ENCODE data around the gene DGKE. TPM values are rescaled to one million over a fixed set of nuclear protein-coding genes. Genes with fewer than 3 reads are reported as not detected.

DGKE gene
- total and polyA plus RNA-seq, 2 of the 13 experiments (the other 11 are each of a cell fraction or from before 2014, with no cell fraction given) = 3.2 to 5.3 TPM

DNA sequence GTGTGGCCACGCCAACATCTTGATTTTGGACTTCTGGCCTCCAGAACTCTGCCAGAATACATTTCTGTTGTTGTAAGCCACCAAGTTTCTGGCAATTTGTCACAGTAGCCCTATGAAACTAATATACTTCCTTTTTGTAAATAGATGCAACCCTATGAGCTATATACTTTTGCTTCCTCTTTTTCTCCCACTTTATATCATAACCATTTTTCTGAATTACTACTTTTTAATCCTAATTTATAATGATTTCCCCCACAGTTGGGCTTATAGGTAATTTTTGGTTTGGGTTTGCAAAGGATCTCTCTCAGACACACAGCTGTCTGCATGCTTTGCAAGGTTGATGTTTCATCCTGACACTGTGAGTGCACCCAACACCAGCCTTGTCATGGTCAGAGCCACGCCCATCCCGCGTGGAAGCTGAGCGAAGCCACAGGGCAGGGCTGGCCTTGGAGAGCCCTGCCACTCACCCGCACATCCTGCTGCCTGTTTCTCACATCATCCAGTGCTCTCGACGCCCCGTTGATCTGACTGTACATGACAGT is 74.1 kb downstream of the DGKE start:
- in situ Hi-C loops (cut with HindIII; ENCODE audit: extremely low pct_ligation_motif_present, low pct_unique_long_range_greater_than_20kb) (no loop called here), intact Hi-C loops (cut with micrococcal nuclease; ENCODE audit: unreplicated experiment) (no loop called here)
- TF ChIP-seq, protein P1, sequence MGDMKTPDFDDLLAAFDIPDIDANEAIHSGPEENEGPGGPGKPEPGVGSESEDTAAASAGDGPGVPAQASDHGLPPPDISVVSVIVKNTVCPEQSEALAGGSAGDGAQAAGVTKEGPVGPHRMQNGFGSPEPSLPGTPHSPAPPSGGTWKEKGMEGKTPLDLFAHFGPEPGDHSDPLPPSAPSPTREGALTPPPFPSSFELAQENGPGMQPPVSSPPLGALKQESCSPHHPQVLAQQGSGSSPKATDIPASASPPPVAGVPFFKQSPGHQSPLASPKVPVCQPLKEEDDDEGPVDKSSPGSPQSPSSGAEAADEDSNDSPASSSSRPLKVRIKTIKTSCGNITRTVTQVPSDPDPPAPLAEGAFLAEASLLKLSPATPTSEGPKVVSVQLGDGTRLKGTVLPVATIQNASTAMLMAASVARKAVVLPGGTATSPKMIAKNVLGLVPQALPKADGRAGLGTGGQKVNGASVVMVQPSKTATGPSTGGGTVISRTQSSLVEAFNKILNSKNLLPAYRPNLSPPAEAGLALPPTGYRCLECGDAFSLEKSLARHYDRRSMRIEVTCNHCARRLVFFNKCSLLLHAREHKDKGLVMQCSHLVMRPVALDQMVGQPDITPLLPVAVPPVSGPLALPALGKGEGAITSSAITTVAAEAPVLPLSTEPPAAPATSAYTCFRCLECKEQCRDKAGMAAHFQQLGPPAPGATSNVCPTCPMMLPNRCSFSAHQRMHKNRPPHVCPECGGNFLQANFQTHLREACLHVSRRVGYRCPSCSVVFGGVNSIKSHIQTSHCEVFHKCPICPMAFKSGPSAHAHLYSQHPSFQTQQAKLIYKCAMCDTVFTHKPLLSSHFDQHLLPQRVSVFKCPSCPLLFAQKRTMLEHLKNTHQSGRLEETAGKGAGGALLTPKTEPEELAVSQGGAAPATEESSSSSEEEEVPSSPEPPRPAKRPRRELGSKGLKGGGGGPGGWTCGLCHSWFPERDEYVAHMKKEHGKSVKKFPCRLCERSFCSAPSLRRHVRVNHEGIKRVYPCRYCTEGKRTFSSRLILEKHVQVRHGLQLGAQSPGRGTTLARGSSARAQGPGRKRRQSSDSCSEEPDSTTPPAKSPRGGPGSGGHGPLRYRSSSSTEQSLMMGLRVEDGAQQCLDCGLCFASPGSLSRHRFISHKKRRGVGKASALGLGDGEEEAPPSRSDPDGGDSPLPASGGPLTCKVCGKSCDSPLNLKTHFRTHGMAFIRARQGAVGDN (CRISPR knock-in tag; IDR thresholded peaks at IDR 0.05) = peak; percentile 56
- no peak for TF ChIP-seq BORCS8-MEF2B (CRISPR knock-in tag; IDR thresholded peaks at IDR 0.05)
- TF ChIP-seq, protein P2, sequence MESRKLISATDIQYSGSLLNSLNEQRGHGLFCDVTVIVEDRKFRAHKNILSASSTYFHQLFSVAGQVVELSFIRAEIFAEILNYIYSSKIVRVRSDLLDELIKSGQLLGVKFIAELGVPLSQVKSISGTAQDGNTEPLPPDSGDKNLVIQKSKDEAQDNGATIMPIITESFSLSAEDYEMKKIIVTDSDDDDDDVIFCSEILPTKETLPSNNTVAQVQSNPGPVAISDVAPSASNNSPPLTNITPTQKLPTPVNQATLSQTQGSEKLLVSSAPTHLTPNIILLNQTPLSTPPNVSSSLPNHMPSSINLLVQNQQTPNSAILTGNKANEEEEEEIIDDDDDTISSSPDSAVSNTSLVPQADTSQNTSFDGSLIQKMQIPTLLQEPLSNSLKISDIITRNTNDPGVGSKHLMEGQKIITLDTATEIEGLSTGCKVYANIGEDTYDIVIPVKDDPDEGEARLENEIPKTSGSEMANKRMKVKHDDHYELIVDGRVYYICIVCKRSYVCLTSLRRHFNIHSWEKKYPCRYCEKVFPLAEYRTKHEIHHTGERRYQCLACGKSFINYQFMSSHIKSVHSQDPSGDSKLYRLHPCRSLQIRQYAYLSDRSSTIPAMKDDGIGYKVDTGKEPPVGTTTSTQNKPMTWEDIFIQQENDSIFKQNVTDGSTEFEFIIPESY (CRISPR knock-in tag; IDR thresholded peaks at IDR 0.05) = peak; percentile 97
- no peak for TF ChIP-seq FIP1L1 (IDR thresholded peaks at IDR 0.05; ENCODE audit: borderline replicate concordance, insufficient read depth, low read depth, low read length)
- TF ChIP-seq ZBTB38 (CRISPR knock-in tag; IDR thresholded peaks at IDR 0.05) = peak; percentile 95
- Histone ChIP-seq H3K9ac (ENCODE audit: insufficient read depth, low read depth, low read length) (no peak overlapping the region), H3K27ac (ENCODE audit: extremely low read length, insufficient read depth, low read length) (no peak overlapping the region), H3K36me3 (replicated peaks in 1 of 2; ENCODE audit: control insufficient read depth in 1 of 2, insufficient read depth in 2 of 2, low read length in 2 of 2) (peaks cover 32 to 57% of the 10 kb centered on the region in 2 experiments), H3K79me2 (ENCODE audit: insufficient read depth, low read length) (peaks cover 39% of the 10 kb centered on the region), H3K4me1 (ENCODE audit: insufficient read depth, low read length) (peaks cover 36% of the 10 kb centered on the region), H4K20me1 (ENCODE audit: insufficient read depth, low read length) (peaks cover 19% of the 10 kb centered on the region), H2AFZ (ENCODE audit: low read length) (no peak overlapping the region), H3K4me3 (replicated peaks in 1 of 3; ENCODE audit: insufficient read depth in 1 of 3, low read depth in 2 of 3, low read length in 3 of 3) (no peak overlapping the region), H3K4me2 (ENCODE audit: low read depth, low read length) (no peak overlapping the region), H3K9me3 (ENCODE audit: low read length) (no peaks in the 10 kb centered on the region), H3K27me3 (ENCODE audit: control insufficient read depth in 1 of 2, insufficient read depth in 2 of 2, low read length in 2 of 2) (no peaks in the 10 kb centered on the region; a peak in 1 of 5 replicates)
- POLR2A ChIA-PET = no interaction called here
- BruUV-seq (replicated peaks) = no TSS peak
- ATAC-seq = no peak
- WGBS (ENCODE audit: low lambda C conversion rate) = 89% methylated on average over 9 of the region's 9 CpGs
- DNase-seq (ENCODE audit: low spot score) = no peak
- no peak for FAIRE-seq
- CTCF ChIA-PET (ENCODE audit: low intra/inter-chr PET ratio, low total read pairs) = no interaction called here

Measured in HepG2 (cell line).